GM18507 (cell line): ENCODE measurements around the gene PPP1R9A.

Experiments
- DNase-seq: peaks from one replicate; pipeline ENCODE4 v3.0.0; 2011; ENCODE audit warnings: low read depth; ENCODE audit not compliant: insufficient read length; ENCODE audit errors: extremely low spot score
- FAIRE-seq: peaks from 2 replicates; lab custom pipeline; 2011; peaks lifted over from hg19 to GRCh38; lab: Jason Lieb, UNC

Gene PPP1R9A

GRCh38 chr7:94908323-94909178 is 1.2 kb downstream of the PPP1R9A start:
- FAIRE-seq, result no peak
- no peak for DNase-seq

GRCh38 chr7:94909179-94909466 is 1.7 kb downstream of the PPP1R9A start:
- FAIRE-seq (no peak), DNase-seq (no peak)

- no peak for DNase-seq
- FAIRE-seq, result no peak
Measured at GRCh38 chr7:94912085-94912484, 4.7 kb downstream of the PPP1R9A start.

- DNase-seq (no peak), FAIRE-seq (no peak)
Measured at GRCh38 chr7:94913391-94913790, 6.0 kb downstream of the PPP1R9A start.

- no peak for DNase-seq
- no peak for FAIRE-seq
Measured at GRCh38 chr7:94921911-94922310, 14.5 kb downstream of the PPP1R9A start.

- no peak for FAIRE-seq
- DNase-seq, result no peak
Measured at GRCh38 chr7:94922457-94922856, 15.1 kb downstream of the PPP1R9A start.

- FAIRE-seq, result no peak
- no peak for DNase-seq
Measured at GRCh38 chr7:94923412-94923811, 16.0 kb downstream of the PPP1R9A start.

- DNase-seq (no peak), FAIRE-seq (no peak)
Measured at GRCh38 chr7:94928168-94928707, 20.8 kb downstream of the PPP1R9A start.

GRCh38 chr7:94933256-94933990 is 26.0 kb downstream of the PPP1R9A start:
- DNase-seq (no peak), FAIRE-seq (no peak)

- FAIRE-seq (no peak), DNase-seq (no peak)
Measured at GRCh38 chr7:94939395-94939794, 32.0 kb downstream of the PPP1R9A start.

GRCh38 chr7:94940241-94940640 is 32.8 kb downstream of the PPP1R9A start:
- no peak for DNase-seq

GRCh38 chr7:94941844-94942632 is 34.6 kb downstream of the PPP1R9A start:
- DNase-seq, result no peak
- no peak for FAIRE-seq

More at GRCh38 chr7:94940241-94940640, 32.8 kb downstream of the PPP1R9A start:
- FAIRE-seq, result no peak

GRCh38 chr7:94943134-94943533 is 35.7 kb downstream of the PPP1R9A start:
- FAIRE-seq (no peak), DNase-seq (no peak)

GRCh38 chr7:94949532-94949931 is 42.1 kb downstream of the PPP1R9A start:
- no peak for FAIRE-seq
- no peak for DNase-seq

- DNase-seq (no peak), FAIRE-seq (no peak)
Measured at GRCh38 chr7:94955807-94956206, 48.4 kb downstream of the PPP1R9A start.

GRCh38 chr7:94957061-94957460 is 49.7 kb downstream of the PPP1R9A start:
- DNase-seq (no peak), FAIRE-seq (no peak)

GRCh38 chr7:94962661-94963060 is 55.3 kb downstream of the PPP1R9A start:
- DNase-seq, result no peak
- no peak for FAIRE-seq

GRCh38 chr7:94969434-94970084 is 62.2 kb downstream of the PPP1R9A start:
- FAIRE-seq, result no peak

GRCh38 chr7:94970085-94970576 is 62.7 kb downstream of the PPP1R9A start:
- DNase-seq (no peak), FAIRE-seq (no peak)

More at GRCh38 chr7:94969434-94970084, 62.2 kb downstream of the PPP1R9A start:
- no peak for DNase-seq
